Naive thymus-derived CD4-positive, alpha-beta T cell (primary cell): Measurements from ENCODE around the gene CDK16. TPM values are rescaled to one million over a fixed set of nuclear protein-coding genes. Genes with fewer than 3 reads are reported as not detected.
A peak's percentile ranks its signal among the peaks of the same experiment; 100 is the strongest.

Source experiments
- ATAC-seq: fragments of 150-1000 bp; cut with Tn5 transposase; 2 replicates; pipeline ENCODE4 v1.10.0; 2021; ENCODE audit warnings: mild to moderate bottlenecking, moderate library complexity
- CTCF ChIA-PET: fragments of 350-600 bp; sonication (Branson Sonifier 250); formaldehyde crosslinking; loops from one replicate; lab custom pipeline; 2021; ENCODE audit warnings: antibody characterized with exemption; lab: Charles Lee
- POLR2A ChIA-PET: fragments of 350-600 bp; sonication (Branson Sonifier 250); formaldehyde crosslinking; loops from one replicate; lab custom pipeline; 2021; ENCODE audit warnings: antibody characterized with exemption, inconsistent platforms; lab: Charles Lee
- DNase-seq, 9 donors: peaks; one replicate each; pipeline versions ENCODE4 v3.0.0 to v3.0.0-alpha.2; 2020 to 2022; ENCODE audit warnings: mixed read lengths in 1 of 9
- H3K27ac ChIP-seq: one replicate; pipeline ENCODE4 v1.7.0; 2013; ENCODE audit warnings: mild to moderate bottlenecking, low read depth, low read length, moderate library complexity
- H3K27me3 ChIP-seq, 2 donors: one replicate each; pipeline ENCODE4 v1.7.0; 2013; ENCODE audit warnings: low read length in 2 of 2, mild to moderate bottlenecking in 2 of 2, moderate library complexity in 2 of 2; ENCODE audit not compliant: control insufficient read depth in 2 of 2, insufficient read depth in 2 of 2
- H3K36me3 ChIP-seq, 3 experiments: 1 replicate in 2 of 3; 2 replicates in 1 of 3; pipeline ENCODE4 v1.7.0; 2013; ENCODE audit warnings: low read length in 3 of 3, mild to moderate bottlenecking in 3 of 3, moderate library complexity in 1 of 3; ENCODE audit not compliant: insufficient read depth in 3 of 3, control insufficient read depth in 2 of 3
- H3K4me1 ChIP-seq, 2 donors: one replicate each; pipeline ENCODE4 v1.7.0; 2013; ENCODE audit warnings: low read length in 2 of 2, mild to moderate bottlenecking in 2 of 2, moderate library complexity in 1 of 2; ENCODE audit not compliant: control insufficient read depth in 2 of 2, insufficient read depth in 2 of 2
- H3K4me3 ChIP-seq: 2 replicates; pipeline ENCODE4 v1.7.0; 2013; ENCODE audit warnings: mild to moderate bottlenecking, low read length
- H3K9me3 ChIP-seq, 3 experiments: 1 replicate in 2 of 3; 2 replicates in 1 of 3; pipeline ENCODE4 v1.7.0; 2013; ENCODE audit warnings: low read length in 3 of 3; ENCODE audit not compliant: control insufficient read depth in 2 of 3
- H3K27ac Mint-ChIP-seq, 9 donors: one replicate each; pipeline ENCODE4 v1.8.0; 2020 to 2022; ENCODE audit warnings: mixed read lengths in 9 of 9, mild to moderate bottlenecking in 8 of 9, moderate library complexity in 5 of 9, inconsistent platforms in 2 of 9
- H3K27me3 Mint-ChIP-seq, 5 donors: one replicate each; pipeline ENCODE4 v1.8.0; 2021 to 2022; ENCODE audit warnings: mixed read lengths in 5 of 5, mild to moderate bottlenecking in 1 of 5
- H3K36me3 Mint-ChIP-seq, 5 donors: one replicate each; pipeline ENCODE4 v1.8.0; 2020 to 2022; ENCODE audit warnings: mixed read lengths in 5 of 5, mild to moderate bottlenecking in 3 of 5, inconsistent platforms in 1 of 5
- H3K4me1 Mint-ChIP-seq, 7 donors: one replicate each; pipeline ENCODE4 v1.8.0; 2020 to 2022; ENCODE audit warnings: mixed read lengths in 7 of 7, mild to moderate bottlenecking in 3 of 7, inconsistent platforms in 1 of 7
- H3K4me3 Mint-ChIP-seq, 10 donors: one replicate each; pipeline ENCODE4 v1.8.0; 2020 to 2022; ENCODE audit warnings: mild to moderate bottlenecking in 10 of 10, mixed read lengths in 10 of 10, moderate library complexity in 6 of 10, inconsistent platforms in 2 of 10
- H3K9me3 Mint-ChIP-seq, 11 donors: one replicate each; pipeline ENCODE4 v1.8.0; 2020 to 2022; ENCODE audit warnings: mixed read lengths in 11 of 11, mild to moderate bottlenecking in 4 of 11, inconsistent platforms in 1 of 11, moderate library complexity in 1 of 11
- intact Hi-C, 2 donors: fragments of 100-400 bp; cut with micrococcal nuclease; formaldehyde crosslinking; loops; one replicate each; pipeline ENCODE4 v1.15.1; 2023
- polyA plus RNA-seq, 2 donors: library from polyadenylated mRNA; unstranded; fragments of 300-500 nt; fragmentation: Illumina TruSeq; gene quantifications; one replicate each; pipeline ENCODE4 v1.2.3, GENCODE V29; 2021
- total RNA-seq, 6 experiments: library from RNA in 5 of 6; stranded (reverse) in 5 of 6; gene quantifications; 1 replicate in 5 of 6; 2 replicates in 1 of 6; pipeline ENCODE4 v1.2.3 and lab custom pipeline; 2021 to 2026

CDK16 gene
- total and polyA plus RNA-seq, 7 experiments from 2014 or later: 6.4 to 112 (median 61.6) TPM

- Histone ChIP-seq H3K27me3 (no peaks in the 10 kb centered on the region), H3K36me3 (peaks cover 0 to 92% (median 6%) of the 10 kb centered on the region in 3 experiments), H3K9me3 (no peaks in the 10 kb centered on the region), H3K27ac (no peak overlapping the region), H3K4me3 (no peak overlapping the region), H3K4me1 (no peaks in the 10 kb centered on the region)
- Mint-ChIP-seq H3K4me3 (no peak overlapping the region), H3K9me3 (no peaks in the 10 kb centered on the region), H3K27ac (peak overlapping the region in 1 of 9 donors; percentile 42), H3K36me3 (peaks cover 0 to 16% (median 7%) of the 10 kb centered on the region in 5 donors), H3K4me1 (peaks cover 0 to 3% (median 0%) of the 10 kb centered on the region in 7 donors), H3K27me3 (no peaks in the 10 kb centered on the region)
- DNase-seq (no peak), ATAC-seq (no peak)
- CTCF ChIA-PET: no interaction called here
- intact Hi-C loops: no loop called here
- POLR2A ChIA-PET: interaction anchor here (0.6 kb wide), 1 partner anchor 145 kb away, joined by 3 read pairs; no protein-coding TSS in a partner anchor
Measured at GRCh38 chrX:47177079-47177478, 41.4 kb upstream of the CDK16 start.

- no peak overlapping the region for H3K4me3 ChIP-seq
- peaks cover 0 to 19% (median 12%) of the 10 kb centered on the region in 5 donors for H3K36me3 Mint-ChIP-seq
Measured at GRCh38 chrX:47178337-47178736, 40.1 kb upstream of the CDK16 start.

GRCh38 chrX:47179221-47179927, 39.1 kb upstream of the CDK16 start:
- Histone ChIP-seq H3K27me3 (no peaks in the 10 kb centered on the region), H3K36me3 (peaks cover 0 to 79% (median 12%) of the 10 kb centered on the region in 3 experiments), H3K4me3 (no peak overlapping the region), H3K9me3 (no peaks in the 10 kb centered on the region), H3K4me1 (no peaks in the 10 kb centered on the region), H3K27ac (no peak overlapping the region)
- Mint-ChIP-seq H3K27me3 (no peaks in the 10 kb centered on the region), H3K27ac (no peak overlapping the region), H3K36me3 (peaks cover 0 to 19% (median 12%) of the 10 kb centered on the region in 5 donors), H3K9me3 (no peaks in the 10 kb centered on the region), H3K4me3 (no peak overlapping the region), H3K4me1 (peaks cover 0 to 3% (median 0%) of the 10 kb centered on the region in 7 donors)
- ChIA-PET CTCF (interaction anchor here (0.6 kb wide), 1 partner anchor 782 kb away, joined by 3 read pairs; no protein-coding TSS in a partner anchor), POLR2A (no interaction called here)
- no peak for ATAC-seq
- intact Hi-C loops: no loop called here
- DNase-seq: no peak

More at GRCh38 chrX:47178337-47178736, 40.1 kb upstream of the CDK16 start:
- Histone ChIP-seq H3K27ac (no peak overlapping the region), H3K9me3 (no peaks in the 10 kb centered on the region), H3K27me3 (no peaks in the 10 kb centered on the region), H3K36me3 (peaks cover 0 to 90% (median 12%) of the 10 kb centered on the region in 3 experiments), H3K4me1 (no peaks in the 10 kb centered on the region)
- intact Hi-C loops: no loop called here
- Mint-ChIP-seq H3K27me3 (no peaks in the 10 kb centered on the region), H3K9me3 (no peaks in the 10 kb centered on the region), H3K27ac (no peak overlapping the region), H3K4me3 (no peak overlapping the region), H3K4me1 (peaks cover 0 to 3% (median 0%) of the 10 kb centered on the region in 7 donors)
- CTCF ChIA-PET: no interaction called here
- POLR2A ChIA-PET: no interaction called here
- ATAC-seq (no peak), DNase-seq (no peak)

GRCh38 chrX:47179928-47180255, 38.6 kb upstream of the CDK16 start:
- intact Hi-C loops: no loop called here
- H3K4me1 Mint-ChIP-seq: peaks cover 0 to 3% (median 0%) of the 10 kb centered on the region in 7 donors
- H3K9me3 Mint-ChIP-seq: no peaks in the 10 kb centered on the region
- H3K4me1 ChIP-seq: no peaks in the 10 kb centered on the region
- no peak overlapping the region for H3K4me3 ChIP-seq
- H3K27ac Mint-ChIP-seq: no peak overlapping the region
- H3K9me3 ChIP-seq: no peaks in the 10 kb centered on the region
- ChIA-PET POLR2A (no interaction called here), CTCF (no interaction called here)
- peaks cover 0 to 19% (median 12%) of the 10 kb centered on the region in 5 donors for H3K36me3 Mint-ChIP-seq
- no peak overlapping the region for H3K27ac ChIP-seq
- no peak overlapping the region for H3K4me3 Mint-ChIP-seq
- H3K36me3 ChIP-seq: peaks cover 0 to 78% (median 12%) of the 10 kb centered on the region in 3 experiments
- no peak for ATAC-seq
- DNase-seq: no peak
- H3K27me3 Mint-ChIP-seq: no peaks in the 10 kb centered on the region
- no peaks in the 10 kb centered on the region for H3K27me3 ChIP-seq

GRCh38 chrX:47180346-47180745, 38.1 kb upstream of the CDK16 start:
- Mint-ChIP-seq H3K27ac (peak overlapping the region in 1 of 9 donors; percentile 65), H3K4me1 (peaks cover 0 to 3% (median 0%) of the 10 kb centered on the region in 7 donors), H3K27me3 (no peaks in the 10 kb centered on the region), H3K9me3 (no peaks in the 10 kb centered on the region), H3K4me3 (no peak overlapping the region), H3K36me3 (peaks cover 0 to 19% (median 12%) of the 10 kb centered on the region in 5 donors)
- CTCF ChIA-PET: no interaction called here
- H3K9me3 ChIP-seq: no peaks in the 10 kb centered on the region
- H3K4me1 ChIP-seq: no peaks in the 10 kb centered on the region
- intact Hi-C loops: no loop called here
- ATAC-seq (no peak), DNase-seq (no peak)
- no peak overlapping the region for H3K27ac ChIP-seq
- no peaks in the 10 kb centered on the region for H3K27me3 ChIP-seq
- POLR2A ChIA-PET: no interaction called here
- H3K4me3 ChIP-seq: no peak overlapping the region
- peaks cover 0 to 78% (median 12%) of the 10 kb centered on the region in 3 experiments for H3K36me3 ChIP-seq

- no peak overlapping the region for H3K4me3 ChIP-seq
- no peaks in the 10 kb centered on the region for H3K4me1 ChIP-seq
- ATAC-seq (no peak), DNase-seq (no peak)
- H3K9me3 Mint-ChIP-seq: no peaks in the 10 kb centered on the region
- CTCF ChIA-PET: no interaction called here
- no peak overlapping the region for H3K4me3 Mint-ChIP-seq
- intact Hi-C loops: no loop called here
- H3K27ac Mint-ChIP-seq: no peak overlapping the region
- H3K27me3 ChIP-seq: no peaks in the 10 kb centered on the region
- H3K27ac ChIP-seq: no peak overlapping the region
- POLR2A ChIA-PET: no interaction called here
- H3K27me3 Mint-ChIP-seq: no peaks in the 10 kb centered on the region
- H3K36me3 ChIP-seq: peaks cover 0 to 78% (median 12%) of the 10 kb centered on the region in 3 experiments
- H3K4me1 Mint-ChIP-seq: peaks cover 0 to 3% (median 0%) of the 10 kb centered on the region in 7 donors
- no peaks in the 10 kb centered on the region for H3K9me3 ChIP-seq
- peaks cover 4 to 26% (median 12%) of the 10 kb centered on the region in 5 donors for H3K36me3 Mint-ChIP-seq
Measured at GRCh38 chrX:47181301-47181700, 37.2 kb upstream of the CDK16 start.
